Measurements from ENCODE around the gene AK4.
"Not testable (repeated sequence)": the region's sequence is repeated elsewhere in the genome, so short reads cannot be mapped to it uniquely, and the experiment has no call there.

The AK4 gene

GRCh38 chr1:65113298-65113697, 34.7 kb upstream of the AK4 start:
- no peak for DNase-seq (ENCODE audit: low spot score)
- TF ChIP-seq CTCF (IDR thresholded peaks at IDR 0.05; ENCODE audit: extremely low read depth, insufficient read depth, missing control alignments), result no peak
- in situ Hi-C loops (cut with MboI; ENCODE audit: low pct_unique_long_range_greater_than_20kb, low sequenced_read_pairs, unreplicated experiment), result no loop called here

GRCh38 chr1:65114322-65114721, 33.7 kb upstream of the AK4 start:
- TF ChIP-seq CTCF (IDR thresholded peaks at IDR 0.05; ENCODE audit: extremely low read depth, insufficient read depth, missing control alignments), result no peak
- DNase-seq (ENCODE audit: low spot score), result no peak
- in situ Hi-C loops (cut with MboI; ENCODE audit: low pct_unique_long_range_greater_than_20kb, low sequenced_read_pairs, unreplicated experiment), result no loop called here

- no peak for DNase-seq (ENCODE audit: low spot score)
- no peak for TF ChIP-seq CTCF (IDR thresholded peaks at IDR 0.05; ENCODE audit: extremely low read depth, insufficient read depth, missing control alignments)
- in situ Hi-C loops (cut with MboI; ENCODE audit: low pct_unique_long_range_greater_than_20kb, low sequenced_read_pairs, unreplicated experiment), result no loop called here
These were observed 28.1 kb upstream of the AK4 start for GRCh38 chr1:65119951-65120350.

- in situ Hi-C loops (cut with MboI; ENCODE audit: low pct_unique_long_range_greater_than_20kb, low sequenced_read_pairs, unreplicated experiment); DNase-seq (ENCODE audit: low spot score): not testable (repeated sequence)
These were observed 18.9 kb upstream of the AK4 start for GRCh38 chr1:65129104-65129503.

GRCh38 chr1:65138524-65138923, 9.5 kb upstream of the AK4 start:
- in situ Hi-C loops (cut with MboI; ENCODE audit: low pct_unique_long_range_greater_than_20kb, low sequenced_read_pairs, unreplicated experiment), result no loop called here
- DNase-seq (ENCODE audit: low spot score), result no peak
- no peak for TF ChIP-seq CTCF (IDR thresholded peaks at IDR 0.05; ENCODE audit: extremely low read depth, insufficient read depth, missing control alignments)

GRCh38 chr1:65139793-65140192, 8.2 kb upstream of the AK4 start:
- in situ Hi-C loops (cut with MboI; ENCODE audit: low pct_unique_long_range_greater_than_20kb, low sequenced_read_pairs, unreplicated experiment); DNase-seq (ENCODE audit: low spot score): not testable (repeated sequence)

- no peak for TF ChIP-seq CTCF (IDR thresholded peaks at IDR 0.05; ENCODE audit: extremely low read depth, insufficient read depth, missing control alignments)
- DNase-seq (ENCODE audit: low spot score), result no peak
- in situ Hi-C loops (cut with MboI; ENCODE audit: low pct_unique_long_range_greater_than_20kb, low sequenced_read_pairs, unreplicated experiment), result no loop called here
These were observed 6.6 kb upstream of the AK4 start for GRCh38 chr1:65141394-65141793.

GRCh38 chr1:65141918-65142317, 6.1 kb upstream of the AK4 start:
- in situ Hi-C loops (cut with MboI; ENCODE audit: low pct_unique_long_range_greater_than_20kb, low sequenced_read_pairs, unreplicated experiment), result no loop called here
- no peak for DNase-seq (ENCODE audit: low spot score)
- TF ChIP-seq CTCF (IDR thresholded peaks at IDR 0.05; ENCODE audit: extremely low read depth, insufficient read depth, missing control alignments), result no peak

- DNase-seq (ENCODE audit: low spot score); in situ Hi-C loops (cut with MboI; ENCODE audit: low pct_unique_long_range_greater_than_20kb, low sequenced_read_pairs, unreplicated experiment): not testable (repeated sequence)
These were observed 4.8 kb upstream of the AK4 start for GRCh38 chr1:65143112-65143658.
